Erythroblast (primary cell): Measurements from ENCODE around the gene CPLX1.
"Not testable (repeated sequence)": the region's sequence is repeated elsewhere in the genome, so short reads cannot be mapped to it uniquely, and the experiment has no call there.

Source experiments
- DNase-seq, 2 experiments: peaks; one replicate each; lab custom pipeline; 2025; lab: John Stamatoyannopoulos, UW
- GATA1 ChIP-seq: IDR thresholded peaks from 2 replicates; pipeline ENCODE4 v1.6.1; 2011; ENCODE audit warnings: low read depth, mild to moderate bottlenecking, control low read depth, low read length, moderate library complexity
- POLR2A ChIP-seq: IDR thresholded peaks from 2 replicates; pipeline ENCODE4 v1.6.1; 2011; ENCODE audit warnings: mild to moderate bottlenecking, low read length

CPLX1 gene

DNA sequence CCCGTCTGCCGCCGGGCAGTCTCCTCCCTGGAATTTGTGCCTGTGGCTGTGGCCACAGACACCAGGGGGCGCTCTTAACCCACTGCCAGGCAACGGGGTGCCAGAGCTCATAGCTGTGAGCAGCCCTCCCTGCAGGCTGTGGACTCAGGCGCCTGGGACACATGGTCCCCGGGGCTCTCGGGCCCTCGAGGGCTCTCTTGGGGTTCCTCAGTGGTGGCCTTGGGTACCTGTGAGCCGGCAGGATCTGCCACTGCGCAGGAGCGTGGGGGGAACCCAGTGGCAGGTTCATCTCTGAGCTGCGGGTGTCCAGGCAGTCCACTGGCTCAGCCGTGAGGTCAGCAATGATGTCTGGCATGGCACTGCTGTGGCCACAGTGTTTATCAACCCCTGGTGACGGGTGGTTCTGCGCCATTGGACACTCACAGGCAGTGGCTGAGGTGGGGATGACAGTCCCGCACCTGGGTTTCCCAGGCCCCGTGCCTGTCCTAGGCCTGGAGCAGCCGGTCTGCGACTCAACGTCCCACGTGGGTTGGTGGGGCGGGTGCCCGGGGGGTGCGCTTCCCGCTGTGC lies 83.1 kb downstream of the CPLX1 start:
- no peak for TF ChIP-seq POLR2A
- no peak for TF ChIP-seq GATA1
- peak; percentile 64 to 80 for DNase-seq

DNA sequence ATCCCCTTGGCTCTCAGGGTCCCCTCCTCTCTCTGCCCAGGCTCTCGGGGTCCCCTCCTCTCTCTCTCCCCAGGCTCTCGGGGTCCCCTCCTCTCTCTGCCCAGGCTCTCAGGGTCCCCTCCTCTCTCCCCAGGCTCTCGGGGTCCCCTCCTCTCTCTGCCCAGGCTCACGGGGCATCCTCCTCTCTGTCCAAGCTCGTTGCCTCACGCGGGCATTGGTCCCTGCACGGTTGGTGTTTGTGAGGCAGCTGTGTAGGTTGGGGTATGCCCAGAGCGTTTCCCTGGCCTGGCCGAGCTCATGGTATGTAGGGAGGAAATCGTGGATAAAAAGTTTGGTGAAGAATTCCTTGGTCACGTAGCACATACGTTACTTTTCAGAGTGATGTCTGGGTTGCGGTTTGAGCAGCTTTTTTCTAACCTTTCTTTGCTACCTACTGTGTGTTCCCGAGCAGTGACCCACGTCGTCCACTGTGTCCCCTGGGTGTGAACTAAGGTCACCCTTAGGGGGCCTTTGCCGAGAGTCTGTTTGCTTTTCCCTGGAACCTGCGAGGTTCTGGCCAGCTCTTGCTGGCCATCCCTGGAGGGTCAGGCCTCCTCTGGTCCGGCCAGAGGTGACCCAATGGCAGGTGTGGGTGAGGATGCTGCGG lies 83.7 kb downstream of the CPLX1 start:
- TF ChIP-seq POLR2A = no peak
- TF ChIP-seq GATA1 = no peak
- DNase-seq = no peak

GRCh38 chr4:740656-741282 lies 85.2 kb downstream of the CPLX1 start:
- TF ChIP-seq POLR2A = no peak
- no peak for TF ChIP-seq GATA1
- DNase-seq = no peak

- TF ChIP-seq GATA1 = no peak
- no peak for TF ChIP-seq POLR2A
- no peak for DNase-seq
Measured at GRCh38 chr4:740011-740410, 85.9 kb downstream of the CPLX1 start.

DNA sequence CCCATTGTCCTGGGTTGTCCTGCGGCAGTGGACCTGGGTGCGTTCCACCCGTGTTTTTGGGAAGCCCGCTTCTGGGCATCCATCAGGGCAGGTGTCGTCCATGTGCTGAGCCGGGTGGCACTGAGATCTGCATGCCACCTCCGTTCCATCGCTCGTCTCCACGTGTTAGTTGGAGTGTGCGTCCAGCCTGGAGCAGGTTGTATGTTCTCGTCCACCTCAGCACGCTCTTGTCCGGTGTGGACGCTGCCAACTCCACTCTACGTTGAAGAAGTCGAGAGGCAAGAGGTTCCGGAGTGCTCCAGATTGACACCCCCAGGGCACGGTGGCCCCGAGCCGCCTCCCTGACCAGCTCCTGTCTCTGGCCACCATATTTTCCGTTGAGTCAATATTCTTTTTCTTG lies 86.4 kb downstream of the CPLX1 start:
- TF ChIP-seq GATA1 (no peak), POLR2A (no peak)
- DNase-seq = no peak

DNA sequence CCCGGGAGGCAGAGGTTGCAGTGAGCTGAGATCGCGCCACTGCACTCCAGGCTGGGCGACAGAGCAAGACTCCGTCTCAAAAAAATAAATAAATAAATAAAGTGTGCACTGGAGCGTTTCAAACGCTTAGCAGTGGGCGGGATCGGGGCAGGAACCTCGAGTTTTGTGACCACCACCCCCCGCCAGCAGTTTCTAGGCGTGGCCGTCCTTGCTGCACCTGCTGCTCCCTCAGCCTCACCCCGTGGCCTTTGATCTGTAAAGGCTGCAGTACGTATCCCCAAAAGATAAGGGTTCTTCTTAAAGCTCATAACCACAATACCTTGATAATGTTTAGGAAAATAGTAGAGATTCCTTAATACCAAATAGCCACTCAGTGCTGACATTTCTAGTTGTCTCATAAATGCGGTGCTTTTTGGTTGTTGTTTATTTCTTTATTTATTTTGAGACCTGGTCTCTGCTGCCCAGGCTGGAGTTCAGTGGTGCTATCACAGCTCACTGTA lies 87.1 kb downstream of the CPLX1 start:
- no peak for DNase-seq
- TF ChIP-seq GATA1 = no peak
- no peak for TF ChIP-seq POLR2A

DNA sequence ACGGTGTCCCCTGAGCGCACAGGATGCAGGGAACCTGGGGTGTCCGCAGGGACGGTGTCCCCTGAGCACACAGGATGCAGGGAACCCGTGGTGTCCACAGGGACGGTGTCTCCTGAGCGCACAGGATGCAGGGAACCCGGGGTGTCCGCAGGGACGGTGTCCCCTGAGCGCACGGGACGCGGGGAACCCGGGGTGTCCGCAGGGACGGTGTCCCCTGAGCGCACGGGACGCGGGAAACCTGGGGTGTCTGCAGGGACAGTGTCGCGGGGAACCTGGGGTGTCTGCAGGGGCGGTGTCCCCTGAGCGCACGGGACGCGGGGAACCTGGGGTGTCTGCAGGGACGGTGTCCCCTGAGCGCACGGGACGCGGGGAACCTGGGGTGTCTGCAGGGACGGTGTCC lies 89.4 kb downstream of the CPLX1 start:
- not testable (repeated sequence) for DNase-seq

DNA sequence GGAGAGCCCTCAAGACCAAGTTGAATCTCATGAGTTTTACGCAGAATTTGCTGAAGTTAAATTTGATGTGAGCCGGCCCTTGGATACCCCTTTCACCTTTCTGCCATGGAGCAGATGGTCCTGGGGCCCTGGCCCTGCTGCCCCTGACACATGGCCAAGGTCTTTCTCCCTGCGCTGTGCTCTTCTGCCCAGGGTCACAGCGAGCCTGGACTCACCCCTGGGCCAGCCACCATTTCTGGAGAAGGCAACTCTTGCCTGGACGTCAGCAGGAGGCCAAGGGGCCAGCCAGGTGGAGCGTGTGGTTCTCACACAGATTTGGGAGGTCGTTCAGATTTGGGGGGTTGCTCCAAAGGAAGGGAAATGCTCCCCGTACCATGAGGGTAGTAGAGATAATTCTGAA lies 90.3 kb downstream of the CPLX1 start:
- TF ChIP-seq GATA1 = no peak
- TF ChIP-seq POLR2A = no peak
- DNase-seq = no peak
